Mammary epithelial cell (primary cell): ENCODE data around the gene ATXN1.

Experiments
- EZH2 ChIP-seq: IDR thresholded peaks from 2 replicates; pipeline ENCODE4 v1.6.1; 2012; ENCODE audit warnings: low read length, inconsistent platforms, borderline replicate concordance
- TF ChIP-seq, protein P1 (sequence below), 2 donors: IDR thresholded peaks in 1 of 2; conservative IDR thresholded peaks in 1 of 2; 2 replicates each; pipeline ENCODE4 v1.5.1; 2011 to 2012; ENCODE audit warnings: inconsistent platforms in 2 of 2, low read length in 2 of 2, mild to moderate bottlenecking in 2 of 2, control low read depth in 1 of 2, low read depth in 1 of 2; ENCODE audit not compliant: insufficient read depth in 1 of 2; ENCODE audit errors: extremely low read depth in 1 of 2

DNA sequence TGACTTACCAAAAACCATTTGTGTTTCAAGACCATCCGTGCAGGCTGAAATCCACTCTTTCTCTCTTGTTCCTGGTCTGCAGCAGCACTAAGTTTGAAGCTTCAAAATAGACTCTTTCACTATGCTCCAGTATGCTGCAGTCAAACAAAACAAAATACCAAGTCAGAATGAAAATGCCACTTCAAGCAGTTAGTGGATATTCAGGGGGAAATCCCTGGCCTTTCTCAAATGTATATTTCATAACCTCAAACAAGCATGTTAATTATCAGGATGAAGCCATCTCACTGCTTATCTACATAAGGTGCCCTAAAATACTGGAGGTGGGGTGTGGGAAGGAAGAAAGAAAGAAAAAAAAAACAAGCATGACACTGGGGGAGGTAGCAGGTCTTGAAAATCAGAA is 103.5 kb downstream of the ATXN1 start:
- TF ChIP-seq, protein P1, sequence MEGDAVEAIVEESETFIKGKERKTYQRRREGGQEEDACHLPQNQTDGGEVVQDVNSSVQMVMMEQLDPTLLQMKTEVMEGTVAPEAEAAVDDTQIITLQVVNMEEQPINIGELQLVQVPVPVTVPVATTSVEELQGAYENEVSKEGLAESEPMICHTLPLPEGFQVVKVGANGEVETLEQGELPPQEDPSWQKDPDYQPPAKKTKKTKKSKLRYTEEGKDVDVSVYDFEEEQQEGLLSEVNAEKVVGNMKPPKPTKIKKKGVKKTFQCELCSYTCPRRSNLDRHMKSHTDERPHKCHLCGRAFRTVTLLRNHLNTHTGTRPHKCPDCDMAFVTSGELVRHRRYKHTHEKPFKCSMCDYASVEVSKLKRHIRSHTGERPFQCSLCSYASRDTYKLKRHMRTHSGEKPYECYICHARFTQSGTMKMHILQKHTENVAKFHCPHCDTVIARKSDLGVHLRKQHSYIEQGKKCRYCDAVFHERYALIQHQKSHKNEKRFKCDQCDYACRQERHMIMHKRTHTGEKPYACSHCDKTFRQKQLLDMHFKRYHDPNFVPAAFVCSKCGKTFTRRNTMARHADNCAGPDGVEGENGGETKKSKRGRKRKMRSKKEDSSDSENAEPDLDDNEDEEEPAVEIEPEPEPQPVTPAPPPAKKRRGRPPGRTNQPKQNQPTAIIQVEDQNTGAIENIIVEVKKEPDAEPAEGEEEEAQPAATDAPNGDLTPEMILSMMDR (conservative IDR thresholded peaks at IDR 0.05 in 1 of 2, IDR thresholded peaks at IDR 0.05 in 1 of 2; ENCODE audit: extremely low read depth in 1 of 2, insufficient read depth in 1 of 2, low read depth in 1 of 2, low read length in 2 of 2) = no peak
- TF ChIP-seq EZH2 = no peak
